ENCODE measurements around the gene CCDC150.

- TF ChIP-seq CTCF (conservative IDR thresholded peaks at IDR 0.05; ENCODE audit: low read length) (no peak), EZH2phosphoT487 (IDR thresholded peaks at IDR 0.05; ENCODE audit: borderline replicate concordance, low read depth, low read length) (no peak)
These were observed 9.0 kb upstream of the CCDC150 start for GRCh38 chr2:196630531-196630930.

Measured in OCI-LY7 (cell line).